Memory B cell (primary cell): Measurements from ENCODE around the gene SLC12A9.
"Not testable (repeated sequence)": the region's sequence is repeated elsewhere in the genome, so short reads cannot be mapped to it uniquely, and the experiment has no call there.

Experiments
- ATAC-seq: fragments of 150-1000 bp; cut with Tn5 transposase; 2 replicates; pipeline ENCODE4 v1.10.0; 2021; ENCODE audit warnings: low read depth, mild to moderate bottlenecking, moderate library complexity
- DNase-seq, 2 donors: peaks; one replicate each; pipeline ENCODE4 v3.0.0; 2022; ENCODE audit warnings: low spot score in 2 of 2
- H3K27ac Mint-ChIP-seq: one replicate; pipeline ENCODE4 v1.8.0; 2022; ENCODE audit warnings: mild to moderate bottlenecking, moderate library complexity, mixed read lengths
- H3K27me3 Mint-ChIP-seq: one replicate; pipeline ENCODE4 v1.8.0; 2022; ENCODE audit warnings: mixed read lengths
- H3K36me3 Mint-ChIP-seq: one replicate; pipeline ENCODE4 v1.8.0; 2022; ENCODE audit warnings: mild to moderate bottlenecking, mixed read lengths
- H3K4me1 Mint-ChIP-seq: one replicate; pipeline ENCODE4 v1.8.0; 2022; ENCODE audit warnings: mixed read lengths
- H3K4me3 Mint-ChIP-seq: one replicate; pipeline ENCODE4 v1.8.0; 2022; ENCODE audit warnings: mild to moderate bottlenecking, moderate library complexity, mixed read lengths
- H3K9me3 Mint-ChIP-seq: one replicate; pipeline ENCODE4 v1.8.0; 2022; ENCODE audit warnings: mixed read lengths

SLC12A9 gene

GRCh38 chr7:100896732-100897608, 44.5 kb downstream of the SLC12A9 start:
- ATAC-seq (peak; percentile 67), DNase-seq (peak; percentile 53 to 72)
- H3K36me3 Mint-ChIP-seq: peaks cover 2% of the 10 kb centered on the region
- H3K4me1 Mint-ChIP-seq: peaks cover 9% of the 10 kb centered on the region
- peak overlapping the region; percentile 80 for H3K4me3 Mint-ChIP-seq
- H3K9me3 Mint-ChIP-seq: no peaks in the 10 kb centered on the region
- no peak overlapping the region for H3K27ac Mint-ChIP-seq
- H3K27me3 Mint-ChIP-seq: peaks cover 27% of the 10 kb centered on the region

- ATAC-seq (no peak), DNase-seq (no peak)
- Mint-ChIP-seq H3K36me3 (peaks cover 2% of the 10 kb centered on the region), H3K27me3 (peaks cover 20% of the 10 kb centered on the region), H3K4me1 (peaks cover 9% of the 10 kb centered on the region), H3K4me3 (peak overlapping the region; percentile 57), H3K9me3 (no peaks in the 10 kb centered on the region), H3K27ac (no peak overlapping the region)
Measured at GRCh38 chr7:100897772-100898454, 45.4 kb downstream of the SLC12A9 start.

GRCh38 chr7:100899432-100899831, 46.9 kb downstream of the SLC12A9 start:
- DNase-seq: no peak
- Mint-ChIP-seq H3K27me3 (peaks cover 16% of the 10 kb centered on the region), H3K4me1 (peaks cover 7% of the 10 kb centered on the region), H3K9me3 (no peaks in the 10 kb centered on the region), H3K4me3 (no peak overlapping the region), H3K36me3 (no peaks in the 10 kb centered on the region), H3K27ac (no peak overlapping the region)
- no peak for ATAC-seq

GRCh38 chr7:100900978-100901377, 48.5 kb downstream of the SLC12A9 start:
- H3K27ac Mint-ChIP-seq: no peak overlapping the region
- H3K4me1 Mint-ChIP-seq: peaks cover 5% of the 10 kb centered on the region
- ATAC-seq (no peak), DNase-seq (no peak)
- no peaks in the 10 kb centered on the region for H3K36me3 Mint-ChIP-seq
- H3K27me3 Mint-ChIP-seq: peaks cover 13% of the 10 kb centered on the region
- no peak overlapping the region for H3K4me3 Mint-ChIP-seq
- H3K9me3 Mint-ChIP-seq: no peaks in the 10 kb centered on the region

- H3K27me3 Mint-ChIP-seq: peaks cover 9% of the 10 kb centered on the region
- no peaks in the 10 kb centered on the region for H3K36me3 Mint-ChIP-seq
- H3K4me1 Mint-ChIP-seq: no peaks in the 10 kb centered on the region
- DNase-seq (no peak), ATAC-seq (no peak)
- no peak overlapping the region for H3K4me3 Mint-ChIP-seq
- no peaks in the 10 kb centered on the region for H3K9me3 Mint-ChIP-seq
- no peak overlapping the region for H3K27ac Mint-ChIP-seq
Measured at GRCh38 chr7:100901921-100902332, 49.4 kb downstream of the SLC12A9 start.

GRCh38 chr7:100902638-100903037, 50.1 kb downstream of the SLC12A9 start:
- Mint-ChIP-seq H3K27ac (no peak overlapping the region), H3K36me3 (no peaks in the 10 kb centered on the region), H3K4me1 (no peaks in the 10 kb centered on the region), H3K9me3 (no peaks in the 10 kb centered on the region), H3K4me3 (no peak overlapping the region), H3K27me3 (peaks cover 6% of the 10 kb centered on the region)
- ATAC-seq (no peak), DNase-seq (no peak)

GRCh38 chr7:100908512-100908911, 56.0 kb downstream of the SLC12A9 start:
- no peaks in the 10 kb centered on the region for H3K27me3 Mint-ChIP-seq
- no peaks in the 10 kb centered on the region for H3K36me3 Mint-ChIP-seq
- H3K4me3 Mint-ChIP-seq: no peak overlapping the region
- H3K27ac Mint-ChIP-seq: no peak overlapping the region
- DNase-seq: no peak
- ATAC-seq: no peak
- peaks cover 2% of the 10 kb centered on the region for H3K9me3 Mint-ChIP-seq
- H3K4me1 Mint-ChIP-seq: no peaks in the 10 kb centered on the region

- DNase-seq, H3K36me3 Mint-ChIP-seq, H3K27ac Mint-ChIP-seq, H3K4me1 Mint-ChIP-seq, H3K4me3 Mint-ChIP-seq, H3K9me3 Mint-ChIP-seq: not testable (repeated sequence)
- ATAC-seq: peak; percentile 44
- peaks cover 10% of the 10 kb centered on the region for H3K27me3 Mint-ChIP-seq
Measured at GRCh38 chr7:100910443-100910842, 57.9 kb downstream of the SLC12A9 start.

GRCh38 chr7:100911484-100911883, 59.0 kb downstream of the SLC12A9 start:
- Mint-ChIP-seq H3K4me3 (no peak overlapping the region), H3K36me3 (peaks cover 1% of the 10 kb centered on the region), H3K27me3 (peaks cover 10% of the 10 kb centered on the region), H3K4me1 (no peaks in the 10 kb centered on the region), H3K9me3 (peaks cover 2% of the 10 kb centered on the region), H3K27ac (no peak overlapping the region)
- no peak for DNase-seq
- no peak for ATAC-seq

GRCh38 chr7:100914208-100914878, 61.8 kb downstream of the SLC12A9 start:
- no peak for DNase-seq
- Mint-ChIP-seq H3K4me3 (no peak overlapping the region), H3K27me3 (peaks cover 14% of the 10 kb centered on the region), H3K9me3 (no peaks in the 10 kb centered on the region), H3K36me3 (peaks cover 1% of the 10 kb centered on the region), H3K4me1 (no peaks in the 10 kb centered on the region), H3K27ac (no peak overlapping the region)
- no peak for ATAC-seq

- Mint-ChIP-seq H3K4me1 (no peaks in the 10 kb centered on the region), H3K9me3 (no peaks in the 10 kb centered on the region), H3K36me3 (peaks cover 1% of the 10 kb centered on the region), H3K4me3 (no peak overlapping the region), H3K27ac (no peak overlapping the region), H3K27me3 (peaks cover 14% of the 10 kb centered on the region)
- no peak for ATAC-seq
- DNase-seq: no peak
Measured at GRCh38 chr7:100914879-100915447, 62.5 kb downstream of the SLC12A9 start.
